Skeletal muscle satellite cell (primary cell): ENCODE results near the gene PDE6B.
"Not testable (repeated sequence)": the region's sequence is repeated elsewhere in the genome, so short reads cannot be mapped to it uniquely, and the experiment has no call there.

Experiments used
- H3K27me3 ChIP-seq: 2 replicates; pipeline ENCODE4 v1.7.0; 2013; ENCODE audit warnings: low read length; ENCODE audit not compliant: control insufficient read depth, insufficient read depth
- H3K36me3 ChIP-seq: 2 replicates; pipeline ENCODE4 v1.7.0; 2013; ENCODE audit warnings: mild to moderate bottlenecking, control low read depth, low read length; ENCODE audit not compliant: insufficient read depth
- H3K4me1 ChIP-seq: 2 replicates; pipeline ENCODE4 v1.7.0; 2013; ENCODE audit warnings: low read length; ENCODE audit not compliant: control insufficient read depth, insufficient read depth
- H3K4me2 ChIP-seq: 2 replicates; pipeline ENCODE4 v1.7.0; 2013; ENCODE audit warnings: mild to moderate bottlenecking, low read length
- H3K4me3 ChIP-seq: 2 replicates; pipeline ENCODE4 v1.7.0; 2013; ENCODE audit warnings: low read length
- H3K9ac ChIP-seq: 2 replicates; pipeline ENCODE4 v1.7.0; 2013; ENCODE audit warnings: mild to moderate bottlenecking, low read depth, low read length, moderate library complexity
- H3K9me3 ChIP-seq: replicated peaks from 2 replicates; pipeline ENCODE4 v1.7.0; 2013; ENCODE audit warnings: mild to moderate bottlenecking, control low read depth, low read length

PDE6B gene

DNA sequence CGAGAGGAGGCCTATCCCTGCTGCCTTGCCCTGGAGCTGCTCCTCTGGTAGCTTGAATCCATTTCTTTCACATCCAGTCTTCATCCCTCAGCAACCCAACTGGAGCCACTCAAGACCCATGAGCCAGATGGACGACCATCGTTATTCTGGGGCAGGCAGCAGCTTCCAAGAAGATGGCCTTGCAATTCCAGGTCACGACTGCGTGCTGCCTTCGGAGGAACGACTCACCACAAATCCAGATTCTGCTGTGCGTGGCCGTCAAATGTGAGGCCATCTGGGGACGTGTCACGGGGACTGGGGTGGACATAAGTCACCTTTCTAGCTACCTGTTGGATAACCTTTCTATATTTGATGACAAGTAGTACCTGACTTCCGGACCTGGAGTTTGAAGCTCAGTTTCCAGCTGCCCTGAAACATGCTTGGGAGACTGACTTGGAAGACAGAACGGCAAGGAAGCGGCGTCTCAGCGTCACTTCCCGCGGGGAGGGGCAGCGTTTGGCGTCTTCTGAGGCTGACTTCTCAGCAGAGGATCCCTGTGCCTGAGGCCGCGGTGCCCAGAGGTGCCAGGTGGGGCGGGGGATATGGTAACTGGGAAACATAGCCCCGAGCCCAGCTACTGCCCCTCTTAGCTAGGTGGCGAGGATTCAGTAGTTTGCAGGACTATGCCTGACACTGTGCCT is 37.6 kb upstream of the PDE6B start:
- H3K4me2 ChIP-seq, result no peak overlapping the region

GRCh38 chr4:588351-588849 is 37.0 kb upstream of the PDE6B start:
- Histone ChIP-seq H3K4me1 (no peaks in the 10 kb centered on the region), H3K9ac (no peak overlapping the region), H3K36me3 (no peaks in the 10 kb centered on the region), H3K27me3 (peaks cover 20% of the 10 kb centered on the region), H3K9me3 (peaks cover 5% of the 10 kb centered on the region), H3K4me2 (no peak overlapping the region), H3K4me3 (no peak overlapping the region)

More for the DNA sequence above, 37.6 kb upstream of the PDE6B start:
- no peaks in the 10 kb centered on the region for H3K4me1 ChIP-seq
- H3K4me3 ChIP-seq, result no peak overlapping the region
- H3K9me3 ChIP-seq, result peaks cover 5% of the 10 kb centered on the region
- H3K36me3 ChIP-seq, result no peaks in the 10 kb centered on the region
- H3K27me3 ChIP-seq, result peaks cover 20% of the 10 kb centered on the region
- no peak overlapping the region for H3K9ac ChIP-seq

GRCh38 chr4:589219-589963 is 36.0 kb upstream of the PDE6B start:
- no peaks in the 10 kb centered on the region for H3K36me3 ChIP-seq
- H3K9ac ChIP-seq, result no peak overlapping the region
- no peak overlapping the region for H3K4me3 ChIP-seq
- no peaks in the 10 kb centered on the region for H3K4me1 ChIP-seq
- no peak overlapping the region for H3K4me2 ChIP-seq
- H3K27me3 ChIP-seq, result peaks cover 20% of the 10 kb centered on the region
- no peaks in the 10 kb centered on the region for H3K9me3 ChIP-seq

DNA sequence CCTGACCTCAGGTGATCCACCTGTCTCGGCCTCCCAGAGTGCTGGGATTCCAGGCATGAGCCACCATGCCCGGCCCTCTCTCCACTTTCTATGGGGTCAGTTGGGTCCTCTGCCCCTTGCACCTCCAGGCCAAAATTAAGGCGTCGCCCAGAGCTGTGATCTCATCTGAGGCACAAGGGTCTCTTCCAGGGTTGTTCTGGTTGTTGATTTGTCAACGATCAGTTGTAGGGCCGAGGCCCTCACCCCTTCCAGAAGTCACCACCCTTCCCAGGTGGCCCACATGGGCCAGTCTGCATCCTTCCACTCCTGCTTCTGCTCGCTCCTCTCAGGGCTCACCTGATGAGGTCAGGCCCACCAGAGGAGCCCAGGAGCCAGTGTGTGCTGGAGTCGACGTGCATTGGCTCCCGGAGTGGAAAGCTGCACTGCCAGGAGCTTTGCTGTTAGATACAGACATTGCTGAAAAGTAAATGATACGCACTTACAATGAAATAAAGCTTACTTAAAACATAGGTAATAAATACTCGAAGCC is 35.0 kb upstream of the PDE6B start:
- no peaks in the 10 kb centered on the region for H3K9me3 ChIP-seq
- no peak overlapping the region for H3K9ac ChIP-seq
- H3K36me3 ChIP-seq, result no peaks in the 10 kb centered on the region
- H3K4me1 ChIP-seq, result no peaks in the 10 kb centered on the region
- no peak overlapping the region for H3K4me3 ChIP-seq
- no peak overlapping the region for H3K4me2 ChIP-seq
- H3K27me3 ChIP-seq, result peaks cover 20% of the 10 kb centered on the region

DNA sequence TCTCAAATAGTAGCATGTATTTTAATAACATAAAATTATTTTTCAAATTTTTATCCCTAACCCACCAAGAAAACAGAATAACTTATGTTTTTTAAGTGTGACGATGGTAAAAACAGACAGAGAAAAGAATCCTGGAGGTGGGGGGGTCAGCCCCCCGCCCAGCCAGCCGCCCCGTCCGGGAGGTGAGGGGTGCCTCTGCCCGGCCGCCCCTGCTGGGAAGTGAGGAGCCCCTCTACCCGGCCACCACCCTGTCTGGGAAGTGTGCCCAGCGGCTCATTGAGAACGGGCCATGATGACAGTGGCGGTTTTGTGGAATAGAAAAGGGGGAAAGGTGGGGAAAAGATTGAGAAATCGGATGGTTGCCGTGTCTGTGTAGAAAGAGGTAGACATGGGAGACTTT is 33.2 kb upstream of the PDE6B start:
- not testable (repeated sequence) for H3K27me3 ChIP-seq, H3K36me3 ChIP-seq, H3K4me3 ChIP-seq, H3K9me3 ChIP-seq, H3K4me2 ChIP-seq, H3K9ac ChIP-seq, H3K4me1 ChIP-seq

DNA sequence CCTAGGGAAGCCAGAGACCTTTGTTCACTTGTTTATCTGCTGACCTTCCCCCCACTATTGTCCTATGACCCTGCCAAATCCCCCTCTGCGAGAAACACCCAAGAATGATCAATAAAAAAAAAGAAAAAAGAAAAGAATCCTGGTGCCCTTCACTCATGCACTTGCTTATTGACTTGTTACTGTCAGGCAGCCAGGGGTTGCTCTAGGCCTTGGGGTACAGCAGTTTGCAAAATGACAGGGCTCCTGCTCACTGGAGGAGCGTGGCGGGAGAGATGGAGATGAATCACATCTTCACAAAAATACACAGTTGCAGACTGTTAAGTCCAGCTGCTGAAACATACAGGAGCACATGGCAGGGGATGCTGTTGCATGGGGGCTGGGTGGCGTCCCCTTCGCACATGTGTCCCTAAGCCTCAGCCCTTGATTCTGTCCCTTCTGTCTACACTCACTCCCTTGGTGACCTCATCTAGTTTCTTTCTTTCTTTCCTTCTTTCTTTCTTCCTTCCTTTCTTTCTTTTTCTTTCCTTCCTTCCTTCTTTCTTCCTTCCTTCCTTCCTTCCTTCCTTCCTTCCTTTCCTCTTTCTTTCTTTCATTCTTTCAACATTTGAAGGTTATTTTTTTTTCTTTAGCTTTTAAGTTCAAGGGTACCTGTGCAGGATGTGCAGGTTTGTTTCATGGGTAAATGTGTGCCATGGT is 32.4 kb upstream of the PDE6B start:
- no peak overlapping the region for H3K4me3 ChIP-seq
- no peak overlapping the region for H3K4me2 ChIP-seq
- no peaks in the 10 kb centered on the region for H3K9me3 ChIP-seq
- peaks cover 1% of the 10 kb centered on the region for H3K27me3 ChIP-seq
- H3K9ac ChIP-seq, result no peak overlapping the region
- no peaks in the 10 kb centered on the region for H3K36me3 ChIP-seq
- H3K4me1 ChIP-seq, result no peaks in the 10 kb centered on the region

GRCh38 chr4:598925-599324 is 26.4 kb upstream of the PDE6B start:
- H3K36me3 ChIP-seq, result no peaks in the 10 kb centered on the region
- H3K9me3 ChIP-seq, result no peaks in the 10 kb centered on the region
- H3K4me3 ChIP-seq, result no peak overlapping the region
- no peak overlapping the region for H3K4me2 ChIP-seq
- no peak overlapping the region for H3K9ac ChIP-seq
- no peaks in the 10 kb centered on the region for H3K4me1 ChIP-seq
- peaks cover 8% of the 10 kb centered on the region for H3K27me3 ChIP-seq

- Histone ChIP-seq H3K9me3 (no peaks in the 10 kb centered on the region), H3K4me1 (no peaks in the 10 kb centered on the region), H3K9ac (no peak overlapping the region), H3K4me2 (no peak overlapping the region), H3K36me3 (no peaks in the 10 kb centered on the region), H3K4me3 (no peak overlapping the region), H3K27me3 (peaks cover 8% of the 10 kb centered on the region)
Observed at GRCh38 chr4:600166-600565, 25.2 kb upstream of the PDE6B start.

GRCh38 chr4:600850-601515 is 24.4 kb upstream of the PDE6B start:
- Histone ChIP-seq H3K4me2 (no peak overlapping the region), H3K4me1 (no peaks in the 10 kb centered on the region), H3K36me3 (no peaks in the 10 kb centered on the region), H3K27me3 (peaks cover 8% of the 10 kb centered on the region), H3K4me3 (no peak overlapping the region), H3K9me3 (no peaks in the 10 kb centered on the region), H3K9ac (no peak overlapping the region)

DNA sequence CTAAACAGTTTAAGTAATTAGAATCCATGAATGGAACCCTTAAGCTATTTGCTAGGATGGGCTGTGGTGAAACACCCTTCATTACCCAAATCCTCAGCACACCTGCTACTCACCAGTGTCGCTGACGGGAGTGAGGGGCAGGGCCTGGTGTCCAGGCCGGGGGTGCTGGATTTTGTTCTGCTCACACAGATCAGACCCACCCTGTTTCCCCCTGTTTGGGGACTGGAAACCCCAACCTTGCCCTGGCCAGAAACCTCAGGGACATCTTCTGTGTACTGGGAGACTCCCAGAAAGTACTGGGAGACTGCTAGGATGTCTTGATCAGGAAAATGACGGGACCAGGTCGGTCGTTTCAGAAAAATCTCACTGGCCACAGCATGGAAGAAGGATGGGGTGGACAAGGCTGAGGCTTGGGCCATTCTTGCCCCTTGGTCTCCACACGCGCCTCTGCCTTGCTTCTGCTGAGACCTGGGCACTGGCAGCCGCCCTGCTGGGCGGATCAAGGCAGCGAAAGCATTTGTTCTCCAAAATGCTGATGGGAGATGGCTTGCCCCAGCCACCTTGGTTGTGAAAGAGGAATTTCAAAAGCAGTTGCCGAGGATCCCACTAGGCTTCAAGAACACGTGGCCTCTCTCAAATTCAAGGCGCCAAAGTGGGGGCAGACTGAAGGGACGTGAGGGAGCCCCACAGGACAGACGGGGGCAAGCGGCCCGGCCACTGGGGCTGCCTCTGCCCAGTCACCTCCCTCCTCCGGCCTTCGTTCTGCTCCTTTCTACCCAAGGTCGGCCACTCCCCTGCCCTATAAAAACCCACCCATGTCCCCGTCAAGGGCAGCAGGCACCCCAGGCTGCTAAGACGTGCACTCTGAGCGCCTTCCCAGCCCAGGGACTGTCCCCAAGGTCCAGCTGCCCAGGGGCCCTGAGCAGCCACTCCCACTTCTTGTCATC is 23.5 kb upstream of the PDE6B start:
- H3K4me2 ChIP-seq, result no peak overlapping the region
- H3K36me3 ChIP-seq, result no peaks in the 10 kb centered on the region
- H3K4me1 ChIP-seq, result no peaks in the 10 kb centered on the region
- H3K9ac ChIP-seq, result no peak overlapping the region
- H3K9me3 ChIP-seq, result no peaks in the 10 kb centered on the region
- peaks cover 8% of the 10 kb centered on the region for H3K27me3 ChIP-seq
- H3K4me3 ChIP-seq, result no peak overlapping the region
